Measurements from ENCODE around the gene LPP. TPM values are rescaled to one million over a fixed set of nuclear protein-coding genes. Genes with fewer than 3 reads are reported as not detected.

The LPP gene
- total RNA-seq, 2 donors from 2014 or later, result 1,568 to 1,607 TPM

DNA sequence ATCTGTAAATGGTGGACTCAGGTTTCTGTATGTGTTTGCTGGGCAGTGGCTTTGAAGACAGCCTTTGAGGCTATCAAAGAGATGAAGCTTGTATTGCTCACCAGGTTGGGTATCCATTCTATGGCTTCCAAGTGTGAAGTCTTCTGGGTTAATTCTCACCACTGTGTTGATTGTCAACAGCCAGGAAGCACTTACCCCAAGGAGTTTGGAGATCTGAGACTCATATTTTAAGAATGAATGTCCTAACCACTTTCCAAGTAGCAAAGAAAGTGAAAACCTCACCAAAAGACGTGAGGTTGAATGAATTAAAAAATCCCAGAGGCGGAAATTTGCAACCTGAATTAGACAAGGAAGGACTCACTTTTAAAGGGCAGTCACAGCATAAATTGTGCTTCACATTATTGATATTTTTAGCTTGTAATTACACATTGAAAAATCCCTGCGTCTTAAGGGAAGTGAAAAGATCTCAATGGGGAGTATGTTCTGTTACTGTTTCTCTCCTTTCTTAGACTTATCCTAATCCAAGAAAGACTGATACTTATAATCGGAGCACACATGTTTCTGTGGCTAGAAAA lies 713.8 kb downstream of the LPP start:
- Histone ChIP-seq H3K27ac (peak overlapping the region in 1 of 2 donors; percentile 2), H3K36me3 (peaks cover 9% of the 10 kb centered on the region), H3K4me3 (no peak overlapping the region), H3K4me1 (ENCODE audit: control insufficient read depth in 1 of 2, low read depth in 2 of 2) (peaks cover 4 to 29% of the 10 kb centered on the region in 2 donors), H3K27me3 (replicated peaks; ENCODE audit: insufficient read depth) (no peaks in the 10 kb centered on the region), H3K9me3 (no peaks in the 10 kb centered on the region)
- TF ChIP-seq, protein P1, sequence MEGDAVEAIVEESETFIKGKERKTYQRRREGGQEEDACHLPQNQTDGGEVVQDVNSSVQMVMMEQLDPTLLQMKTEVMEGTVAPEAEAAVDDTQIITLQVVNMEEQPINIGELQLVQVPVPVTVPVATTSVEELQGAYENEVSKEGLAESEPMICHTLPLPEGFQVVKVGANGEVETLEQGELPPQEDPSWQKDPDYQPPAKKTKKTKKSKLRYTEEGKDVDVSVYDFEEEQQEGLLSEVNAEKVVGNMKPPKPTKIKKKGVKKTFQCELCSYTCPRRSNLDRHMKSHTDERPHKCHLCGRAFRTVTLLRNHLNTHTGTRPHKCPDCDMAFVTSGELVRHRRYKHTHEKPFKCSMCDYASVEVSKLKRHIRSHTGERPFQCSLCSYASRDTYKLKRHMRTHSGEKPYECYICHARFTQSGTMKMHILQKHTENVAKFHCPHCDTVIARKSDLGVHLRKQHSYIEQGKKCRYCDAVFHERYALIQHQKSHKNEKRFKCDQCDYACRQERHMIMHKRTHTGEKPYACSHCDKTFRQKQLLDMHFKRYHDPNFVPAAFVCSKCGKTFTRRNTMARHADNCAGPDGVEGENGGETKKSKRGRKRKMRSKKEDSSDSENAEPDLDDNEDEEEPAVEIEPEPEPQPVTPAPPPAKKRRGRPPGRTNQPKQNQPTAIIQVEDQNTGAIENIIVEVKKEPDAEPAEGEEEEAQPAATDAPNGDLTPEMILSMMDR (IDR thresholded peaks at IDR 0.05), result no peak
- ATAC-seq (ENCODE audit: insufficient number of reproducible peaks, low FRiP score, low read depth), result no peak
- DNase-seq (ENCODE audit: low spot score), result no peak

DNA sequence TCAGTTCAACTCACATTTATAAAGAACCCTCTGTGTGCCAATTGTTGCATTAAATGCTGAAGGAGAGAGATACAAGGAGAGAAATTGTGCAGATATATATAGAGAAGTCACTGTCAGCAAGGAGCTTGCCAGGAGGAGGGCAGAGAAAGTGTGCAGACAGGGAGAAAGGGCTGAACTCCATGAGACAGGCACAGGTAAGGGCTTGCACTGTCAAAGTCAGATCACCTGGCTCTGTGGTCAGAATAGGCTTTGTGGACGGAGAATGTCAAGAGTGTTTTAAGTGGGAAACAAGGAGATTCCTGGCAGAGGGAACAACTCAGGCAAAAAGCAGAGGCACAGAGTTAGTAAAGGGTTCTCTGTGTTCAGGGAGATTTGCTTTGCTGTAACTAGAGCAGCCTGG lies 714.8 kb downstream of the LPP start:
- peak overlapping the region in 1 of 2 donors; percentile 2 for H3K27ac ChIP-seq
- no peak for ATAC-seq (ENCODE audit: insufficient number of reproducible peaks, low FRiP score, low read depth)
- H3K4me3 ChIP-seq, result no peak overlapping the region
- H3K36me3 ChIP-seq, result peaks cover 15% of the 10 kb centered on the region
- TF ChIP-seq, protein P1 (IDR thresholded peaks at IDR 0.05), result no peak
- peaks cover 0 to 19% of the 10 kb centered on the region in 2 donors for H3K4me1 ChIP-seq (ENCODE audit: control insufficient read depth in 1 of 2, low read depth in 2 of 2)
- no peak for DNase-seq (ENCODE audit: low spot score)
- no peaks in the 10 kb centered on the region for H3K27me3 ChIP-seq (replicated peaks; ENCODE audit: insufficient read depth)
- no peaks in the 10 kb centered on the region for H3K9me3 ChIP-seq

DNA sequence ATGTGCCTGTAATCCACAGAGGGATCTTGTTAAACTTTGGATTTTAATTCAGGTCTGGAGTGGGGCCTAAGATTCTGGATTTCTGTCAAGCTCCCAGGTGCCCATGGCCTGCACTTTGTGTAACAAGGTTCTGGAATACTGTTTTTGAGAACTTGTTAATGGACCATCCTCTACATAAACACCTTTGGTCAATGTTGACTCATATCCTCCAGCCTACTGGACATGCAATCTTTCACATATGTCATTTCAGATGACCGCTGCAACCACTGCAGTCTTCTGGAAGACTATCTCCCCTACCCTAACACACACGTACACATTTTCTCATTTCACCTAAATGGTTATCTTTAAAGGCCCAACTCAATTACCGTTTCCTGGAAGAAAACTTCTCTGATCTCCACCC lies 715.7 kb downstream of the LPP start:
- DNase-seq (ENCODE audit: low spot score) (no peak), ATAC-seq (ENCODE audit: insufficient number of reproducible peaks, low FRiP score, low read depth) (no peak)
- Histone ChIP-seq H3K4me3 (no peak overlapping the region), H3K9me3 (no peaks in the 10 kb centered on the region), H3K4me1 (ENCODE audit: control insufficient read depth in 1 of 2, low read depth in 2 of 2) (peaks cover 0 to 10% of the 10 kb centered on the region in 2 donors), H3K27me3 (replicated peaks; ENCODE audit: insufficient read depth) (no peaks in the 10 kb centered on the region), H3K27ac (no peak overlapping the region), H3K36me3 (peaks cover 23% of the 10 kb centered on the region)
- TF ChIP-seq, protein P1 (IDR thresholded peaks at IDR 0.05), result no peak

DNA sequence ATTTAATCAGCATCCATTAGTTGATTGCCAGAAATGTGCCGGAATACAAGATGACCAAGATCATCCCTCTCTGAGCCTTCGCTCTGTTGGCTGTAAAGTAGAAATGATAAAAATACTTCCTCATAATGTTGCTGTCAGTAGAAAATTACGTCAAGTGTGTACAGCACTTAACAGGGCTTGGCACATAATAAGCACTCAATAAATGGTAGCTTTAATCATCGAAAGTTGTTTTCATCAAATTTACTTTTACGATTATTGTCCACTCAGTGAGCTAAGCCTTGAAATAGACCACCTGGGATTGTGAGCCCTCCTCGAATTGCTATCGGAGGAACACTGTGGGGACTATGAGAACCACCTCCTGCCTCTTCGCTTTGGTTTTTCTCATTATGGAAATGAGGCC lies 716.5 kb downstream of the LPP start:
- Histone ChIP-seq H3K9me3 (no peaks in the 10 kb centered on the region), H3K4me3 (no peak overlapping the region), H3K27ac (no peak overlapping the region), H3K36me3 (peaks cover 26% of the 10 kb centered on the region), H3K4me1 (ENCODE audit: control insufficient read depth in 1 of 2, low read depth in 2 of 2) (peaks cover 0 to 2% of the 10 kb centered on the region in 2 donors), H3K27me3 (replicated peaks; ENCODE audit: insufficient read depth) (no peaks in the 10 kb centered on the region)
- ATAC-seq (ENCODE audit: insufficient number of reproducible peaks, low FRiP score, low read depth) (no peak), DNase-seq (ENCODE audit: low spot score) (no peak)
- TF ChIP-seq, protein P1 (IDR thresholded peaks at IDR 0.05), result no peak

DNA sequence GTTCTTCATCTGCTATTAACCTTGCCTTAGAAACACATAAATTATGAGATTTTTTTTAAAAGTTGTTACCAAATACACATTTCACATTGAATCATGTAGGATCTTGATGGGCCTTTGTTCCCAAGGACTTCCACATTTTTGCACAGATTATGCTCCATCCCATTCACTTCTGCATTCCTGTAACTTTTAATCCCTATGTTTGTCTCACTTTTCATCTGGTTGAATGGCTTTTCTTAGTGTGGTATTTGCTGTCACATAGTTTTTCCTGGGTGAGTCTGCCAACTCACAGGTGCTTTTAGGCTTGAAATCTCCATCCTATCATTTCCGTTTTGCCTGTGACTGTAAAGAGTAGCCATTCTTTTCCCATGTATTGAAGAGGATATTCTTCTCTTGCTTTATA lies 720.6 kb downstream of the LPP start:
- Histone ChIP-seq H3K27me3 (replicated peaks; ENCODE audit: insufficient read depth) (no peaks in the 10 kb centered on the region), H3K36me3 (peaks cover 26% of the 10 kb centered on the region), H3K9me3 (no peaks in the 10 kb centered on the region), H3K27ac (no peak overlapping the region), H3K4me3 (no peak overlapping the region), H3K4me1 (ENCODE audit: control insufficient read depth in 1 of 2, low read depth in 2 of 2) (peaks cover 0 to 15% of the 10 kb centered on the region in 2 donors)
- ATAC-seq (ENCODE audit: insufficient number of reproducible peaks, low FRiP score, low read depth) (no peak), DNase-seq (ENCODE audit: low spot score) (no peak)
- TF ChIP-seq, protein P1 (IDR thresholded peaks at IDR 0.05), result no peak
